GM23338 (cell line): Measurements from ENCODE around the gene SIRPG. TPM values are rescaled to one million over a fixed set of nuclear protein-coding genes. Genes with fewer than 3 reads are reported as not detected.

Experiments used
- ATAC-seq: fragments of 200-7000 bp; cut with Tn5 transposase; 3 replicates; pipeline ENCODE4 v1.9.1; 2020
- DNase-seq: peaks from one replicate; pipeline ENCODE4 v3.0.0-alpha.2; 2015; ENCODE audit warnings: low spot score
- H2AFZ ChIP-seq: fragments of 200-600 bp; sonication (generic); 2 replicates; pipeline ENCODE4 v1.8.0; 2016; ENCODE audit warnings: antibody characterized with exemption, mild to moderate bottlenecking, moderate library complexity
- H3F3A ChIP-seq: fragments of 200-600 bp; sonication (generic); replicated peaks from 2 replicates; pipeline ENCODE4 v1.8.0; 2017; ENCODE audit warnings: antibody characterized with exemption, mixed run types, low read depth
- H3K27ac ChIP-seq: fragments of 200-600 bp; sonication (generic); 2 replicates; pipeline ENCODE4 v1.6.1; 2016; ENCODE audit warnings: low read depth
- H3K27me3 ChIP-seq: fragments of 200-600 bp; sonication (generic); 2 replicates; pipeline ENCODE4 v1.8.0; 2016; ENCODE audit warnings: mild to moderate bottlenecking, mixed run types, moderate library complexity; ENCODE audit not compliant: insufficient read depth
- H3K36me3 ChIP-seq: fragments of 200-600 bp; sonication (generic); 2 replicates; pipeline ENCODE4 v1.8.0; 2016; ENCODE audit warnings: mild to moderate bottlenecking; ENCODE audit not compliant: insufficient read depth
- H3K4me1 ChIP-seq: fragments of 200-600 bp; sonication (generic); 2 replicates; pipeline ENCODE4 v1.8.0; 2016; ENCODE audit warnings: mild to moderate bottlenecking, moderate library complexity; ENCODE audit not compliant: insufficient read depth
- H3K4me2 ChIP-seq: fragments of 200-600 bp; sonication (generic); 2 replicates; pipeline ENCODE4 v1.7.1; 2017; ENCODE audit warnings: mixed run types
- H3K4me3 ChIP-seq: fragments of 200-600 bp; sonication (generic); 2 replicates; pipeline ENCODE4 v1.6.1; 2016; ENCODE audit warnings: mixed run types
- H3K79me2 ChIP-seq: fragments of 200-600 bp; sonication (generic); replicated peaks from 2 replicates; pipeline ENCODE4 v1.8.0; 2017; ENCODE audit warnings: mild to moderate bottlenecking; ENCODE audit not compliant: insufficient read depth
- H3K9me2 ChIP-seq: fragments of 200-600 bp; sonication (generic); 2 replicates; pipeline ENCODE4 v1.8.0; 2017; ENCODE audit not compliant: insufficient read depth
- H4K20me1 ChIP-seq: fragments of 200-600 bp; sonication (generic); replicated peaks from 2 replicates; pipeline ENCODE4 v1.8.0; 2017; ENCODE audit warnings: mild to moderate bottlenecking; ENCODE audit not compliant: insufficient read depth
- H3K27ac Mint-ChIP-seq: 2 replicates; pipeline ENCODE4 v1.8.0; 2020; ENCODE audit warnings: inconsistent platforms, mild to moderate bottlenecking, moderate library complexity, mixed read lengths
- H3K27me3 Mint-ChIP-seq: 3 replicates; pipeline ENCODE4 v1.8.0; 2022; ENCODE audit warnings: low read depth, mild to moderate bottlenecking, moderate library complexity, mixed read lengths, inconsistent platforms; ENCODE audit not compliant: insufficient read depth, poor library complexity
- H3K36me3 Mint-ChIP-seq: 3 replicates; pipeline ENCODE4 v1.8.0; 2021; ENCODE audit warnings: low read depth, mild to moderate bottlenecking, inconsistent platforms, moderate library complexity, mixed read lengths
- H3K4me1 Mint-ChIP-seq: 3 replicates; pipeline ENCODE4 v1.8.0; 2020; ENCODE audit warnings: mild to moderate bottlenecking, inconsistent platforms, mixed read lengths
- H3K4me3 Mint-ChIP-seq: 3 replicates; pipeline ENCODE4 v1.8.0; 2021; ENCODE audit warnings: moderate library complexity, mild to moderate bottlenecking, inconsistent platforms, mixed read lengths
- H3K9me3 Mint-ChIP-seq: 3 replicates; pipeline ENCODE4 v1.8.0; 2020; ENCODE audit warnings: moderate library complexity, mild to moderate bottlenecking, inconsistent platforms, mixed read lengths
- CREB1 ChIP-seq: fragments of 250-450 bp; sonication (Bioruptor Pico); IDR thresholded peaks from 2 replicates; pipeline ENCODE4 v1.5.0; 2020; ENCODE audit warnings: low read depth, mild to moderate bottlenecking, moderate library complexity
- EZH2 ChIP-seq: fragments of 200-600 bp; sonication (generic); IDR thresholded peaks from one replicate; pipeline ENCODE4 v1.8.0; 2017; ENCODE audit warnings: antibody characterized with exemption, mild to moderate bottlenecking, low read depth; ENCODE audit not compliant: unreplicated experiment
- EZH2phosphoT487 ChIP-seq: fragments of 200-600 bp; sonication (generic); IDR thresholded peaks from one replicate; pipeline ENCODE4 v1.8.1; 2018; ENCODE audit warnings: antibody characterized with exemption; ENCODE audit not compliant: unreplicated experiment
- JUNB ChIP-seq: IDR thresholded peaks from one replicate; pipeline ENCODE4 v1.6.1; 2016; ENCODE audit warnings: antibody characterized with exemption; ENCODE audit not compliant: unreplicated experiment
- NANOG ChIP-seq: IDR thresholded peaks from 2 replicates; pipeline ENCODE4 v1.6.1; 2016; ENCODE audit warnings: antibody characterized with exemption, borderline replicate concordance
- POLR2AphosphoS5 ChIP-seq: IDR thresholded peaks from 2 replicates; pipeline ENCODE4 v1.6.1; 2016; ENCODE audit warnings: antibody characterized with exemption, low read depth
- STAT1 ChIP-seq: IDR thresholded peaks from one replicate; pipeline ENCODE4 v1.6.1; 2016; ENCODE audit warnings: antibody characterized with exemption; ENCODE audit not compliant: unreplicated experiment
- ZNF114 ChIP-seq: fragments of 250-450 bp; sonication (Bioruptor Pico); IDR thresholded peaks from 2 replicates; pipeline ENCODE4 v1.5.0; 2020; ENCODE audit warnings: mild to moderate bottlenecking, moderate library complexity
- ZNF331 ChIP-seq: fragments of 250-450 bp; sonication (Bioruptor Pico); IDR thresholded peaks from 2 replicates; pipeline ENCODE4 v1.5.0; 2020; ENCODE audit warnings: low read depth, mild to moderate bottlenecking, moderate library complexity
- polyA plus RNA-seq: library from polyadenylated mRNA; unstranded; fragments of >200 nt; fragmentation: Nextera tagmentation; extraction: Ambion mirVana; gene quantifications from 2 replicates; pipeline ENCODE4 v1.2.1, GENCODE V29; 2016
- total RNA-seq: library from RNA; depleted of rRNA; stranded (reverse); fragments of >200 nt; shearing (Covaris generic); gene quantifications from 2 replicates; pipeline ENCODE4 v1.2.3, GENCODE V29; 2014
- TF ChIP-seq, protein P1 (sequence below): IDR thresholded peaks from one replicate; pipeline ENCODE4 v1.6.1; 2018; ENCODE audit warnings: antibody characterized with exemption; ENCODE audit not compliant: unreplicated experiment
- TF ChIP-seq, protein P2 (sequence below), 2 experiments: fragments of 200-600 bp in 1 of 2; sonication (generic) in 1 of 2; conservative IDR thresholded peaks; 2 replicates each; pipeline versions ENCODE4 v1.5.1 to v1.6.1; 2016 to 2017; ENCODE audit warnings: antibody characterized with exemption in 2 of 2, low read depth in 2 of 2, mild to moderate bottlenecking in 2 of 2, moderate library complexity in 1 of 2
- TF ChIP-seq, protein P3 (sequence below): IDR thresholded peaks from 2 replicates; pipeline ENCODE4 v1.6.1; 2016; ENCODE audit warnings: antibody characterized with exemption

SIRPG gene
- total and polyA plus RNA-seq, 2 experiments from 2014 or later = not detected

DNA sequence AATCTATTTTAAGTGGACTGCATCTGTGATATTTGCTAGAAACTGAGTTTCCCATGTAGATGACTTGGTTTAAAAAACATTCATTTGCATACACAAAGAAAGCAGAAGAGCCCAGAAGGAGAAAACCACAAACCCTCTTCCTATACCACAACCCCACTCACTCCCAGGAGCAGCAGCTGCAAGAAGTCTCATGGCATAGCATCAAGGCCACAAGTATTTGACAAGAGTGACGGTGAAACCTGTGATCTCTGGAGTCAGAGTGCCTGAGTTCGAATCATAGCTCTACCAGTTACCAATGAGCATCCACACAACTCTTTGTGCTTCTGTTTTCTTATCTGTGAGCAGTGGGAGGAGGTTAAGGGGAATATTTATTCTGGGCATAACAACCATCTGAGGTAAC, 44.7 kb upstream of the SIRPG start:
- ATAC-seq (no peak), DNase-seq (no peak)
- peaks cover 9% of the 10 kb centered on the region; the same call in 2 of the 3 replicates for H3K4me1 Mint-ChIP-seq

DNA sequence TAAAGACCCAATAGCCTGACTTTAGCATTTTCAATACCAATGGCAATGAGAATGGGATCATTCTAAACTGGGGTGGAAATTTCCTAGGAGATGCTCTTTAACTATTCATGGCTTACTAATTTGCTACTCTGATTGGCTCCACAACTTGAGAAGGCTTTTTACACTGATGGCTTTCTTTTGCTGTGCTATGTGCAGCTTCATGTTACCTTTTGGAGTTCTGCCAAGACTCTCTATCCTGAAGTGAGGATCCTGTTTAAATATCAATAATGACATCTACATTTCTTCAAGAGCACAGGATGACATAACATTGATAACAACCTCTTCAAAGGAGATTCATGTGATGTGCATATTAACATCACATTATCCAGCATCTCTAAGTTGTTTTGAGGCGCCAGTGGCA, 43.4 kb upstream of the SIRPG start:
- Histone ChIP-seq H3K36me3 (no peaks in the 10 kb centered on the region), H3K27me3 (peaks cover 17% of the 10 kb centered on the region; the same call in 1 of the 2 replicates), H3K4me2 (no peak overlapping the region), H3K27ac (no peak overlapping the region), H2AFZ (no peak overlapping the region), H3K4me3 (no peak overlapping the region), H3F3A (no peaks in the 10 kb centered on the region), H3K4me1 (peaks cover 6% of the 10 kb centered on the region), H4K20me1 (no peaks in the 10 kb centered on the region; the same call in 1 of the 2 replicates), H3K79me2 (no peaks in the 10 kb centered on the region), H3K9me2 (no peaks in the 10 kb centered on the region)
- DNase-seq = no peak
- Mint-ChIP-seq H3K9me3 (no peaks in the 10 kb centered on the region), H3K27ac (no peak overlapping the region), H3K36me3 (no peaks in the 10 kb centered on the region), H3K27me3 (peaks cover 4% of the 10 kb centered on the region), H3K4me3 (no peak overlapping the region), H3K4me1 (peaks cover 9% of the 10 kb centered on the region; the same call in 2 of the 3 replicates)
- ATAC-seq = peak; percentile 53; the same call in 2 of the 3 replicates
- TF ChIP-seq EZH2phosphoT487 = no peak
- TF ChIP-seq, protein P1, sequence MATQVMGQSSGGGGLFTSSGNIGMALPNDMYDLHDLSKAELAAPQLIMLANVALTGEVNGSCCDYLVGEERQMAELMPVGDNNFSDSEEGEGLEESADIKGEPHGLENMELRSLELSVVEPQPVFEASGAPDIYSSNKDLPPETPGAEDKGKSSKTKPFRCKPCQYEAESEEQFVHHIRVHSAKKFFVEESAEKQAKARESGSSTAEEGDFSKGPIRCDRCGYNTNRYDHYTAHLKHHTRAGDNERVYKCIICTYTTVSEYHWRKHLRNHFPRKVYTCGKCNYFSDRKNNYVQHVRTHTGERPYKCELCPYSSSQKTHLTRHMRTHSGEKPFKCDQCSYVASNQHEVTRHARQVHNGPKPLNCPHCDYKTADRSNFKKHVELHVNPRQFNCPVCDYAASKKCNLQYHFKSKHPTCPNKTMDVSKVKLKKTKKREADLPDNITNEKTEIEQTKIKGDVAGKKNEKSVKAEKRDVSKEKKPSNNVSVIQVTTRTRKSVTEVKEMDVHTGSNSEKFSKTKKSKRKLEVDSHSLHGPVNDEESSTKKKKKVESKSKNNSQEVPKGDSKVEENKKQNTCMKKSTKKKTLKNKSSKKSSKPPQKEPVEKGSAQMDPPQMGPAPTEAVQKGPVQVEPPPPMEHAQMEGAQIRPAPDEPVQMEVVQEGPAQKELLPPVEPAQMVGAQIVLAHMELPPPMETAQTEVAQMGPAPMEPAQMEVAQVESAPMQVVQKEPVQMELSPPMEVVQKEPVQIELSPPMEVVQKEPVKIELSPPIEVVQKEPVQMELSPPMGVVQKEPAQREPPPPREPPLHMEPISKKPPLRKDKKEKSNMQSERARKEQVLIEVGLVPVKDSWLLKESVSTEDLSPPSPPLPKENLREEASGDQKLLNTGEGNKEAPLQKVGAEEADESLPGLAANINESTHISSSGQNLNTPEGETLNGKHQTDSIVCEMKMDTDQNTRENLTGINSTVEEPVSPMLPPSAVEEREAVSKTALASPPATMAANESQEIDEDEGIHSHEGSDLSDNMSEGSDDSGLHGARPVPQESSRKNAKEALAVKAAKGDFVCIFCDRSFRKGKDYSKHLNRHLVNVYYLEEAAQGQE = no peak
- no peak for TF ChIP-seq JUNB
- TF ChIP-seq ZNF331 = no peak
- TF ChIP-seq POLR2AphosphoS5 = no peak
- TF ChIP-seq, protein P2, sequence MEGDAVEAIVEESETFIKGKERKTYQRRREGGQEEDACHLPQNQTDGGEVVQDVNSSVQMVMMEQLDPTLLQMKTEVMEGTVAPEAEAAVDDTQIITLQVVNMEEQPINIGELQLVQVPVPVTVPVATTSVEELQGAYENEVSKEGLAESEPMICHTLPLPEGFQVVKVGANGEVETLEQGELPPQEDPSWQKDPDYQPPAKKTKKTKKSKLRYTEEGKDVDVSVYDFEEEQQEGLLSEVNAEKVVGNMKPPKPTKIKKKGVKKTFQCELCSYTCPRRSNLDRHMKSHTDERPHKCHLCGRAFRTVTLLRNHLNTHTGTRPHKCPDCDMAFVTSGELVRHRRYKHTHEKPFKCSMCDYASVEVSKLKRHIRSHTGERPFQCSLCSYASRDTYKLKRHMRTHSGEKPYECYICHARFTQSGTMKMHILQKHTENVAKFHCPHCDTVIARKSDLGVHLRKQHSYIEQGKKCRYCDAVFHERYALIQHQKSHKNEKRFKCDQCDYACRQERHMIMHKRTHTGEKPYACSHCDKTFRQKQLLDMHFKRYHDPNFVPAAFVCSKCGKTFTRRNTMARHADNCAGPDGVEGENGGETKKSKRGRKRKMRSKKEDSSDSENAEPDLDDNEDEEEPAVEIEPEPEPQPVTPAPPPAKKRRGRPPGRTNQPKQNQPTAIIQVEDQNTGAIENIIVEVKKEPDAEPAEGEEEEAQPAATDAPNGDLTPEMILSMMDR (conservative IDR thresholded peaks at IDR 0.05; ENCODE audit: low read depth in 2 of 2) = no peak
- TF ChIP-seq CREB1 (CRISPR knock-in tag) = no peak
- no peak for TF ChIP-seq NANOG
- TF ChIP-seq, protein P3, sequence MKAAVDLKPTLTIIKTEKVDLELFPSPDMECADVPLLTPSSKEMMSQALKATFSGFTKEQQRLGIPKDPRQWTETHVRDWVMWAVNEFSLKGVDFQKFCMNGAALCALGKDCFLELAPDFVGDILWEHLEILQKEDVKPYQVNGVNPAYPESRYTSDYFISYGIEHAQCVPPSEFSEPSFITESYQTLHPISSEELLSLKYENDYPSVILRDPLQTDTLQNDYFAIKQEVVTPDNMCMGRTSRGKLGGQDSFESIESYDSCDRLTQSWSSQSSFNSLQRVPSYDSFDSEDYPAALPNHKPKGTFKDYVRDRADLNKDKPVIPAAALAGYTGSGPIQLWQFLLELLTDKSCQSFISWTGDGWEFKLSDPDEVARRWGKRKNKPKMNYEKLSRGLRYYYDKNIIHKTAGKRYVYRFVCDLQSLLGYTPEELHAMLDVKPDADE = no peak
- TF ChIP-seq ZNF114 (CRISPR knock-in tag) = no peak
- no peak for TF ChIP-seq EZH2
- no peak for TF ChIP-seq STAT1

More for the DNA sequence above, 44.7 kb upstream of the SIRPG start:
- peaks cover 6% of the 10 kb centered on the region for H3K4me1 ChIP-seq
- no peak overlapping the region for H2AFZ ChIP-seq
- TF ChIP-seq JUNB = no peak
- no peak for TF ChIP-seq ZNF114 (CRISPR knock-in tag)
- TF ChIP-seq EZH2phosphoT487 = no peak
- TF ChIP-seq, protein P3 = no peak
- no peak for TF ChIP-seq CREB1 (CRISPR knock-in tag)
- Mint-ChIP-seq H3K9me3 (no peaks in the 10 kb centered on the region), H3K4me3 (no peak overlapping the region), H3K36me3 (no peaks in the 10 kb centered on the region), H3K27ac (no peak overlapping the region), H3K27me3 (peaks cover 4% of the 10 kb centered on the region)
- no peaks in the 10 kb centered on the region; the same call in 1 of the 2 replicates for H4K20me1 ChIP-seq
- no peaks in the 10 kb centered on the region for H3K9me2 ChIP-seq
- no peak overlapping the region for H3K27ac ChIP-seq
- H3K4me3 ChIP-seq = no peak overlapping the region
- no peaks in the 10 kb centered on the region for H3K36me3 ChIP-seq
- peaks cover 17% of the 10 kb centered on the region; the same call in 1 of the 2 replicates for H3K27me3 ChIP-seq
- no peaks in the 10 kb centered on the region for H3F3A ChIP-seq
- H3K4me2 ChIP-seq = no peak overlapping the region
- no peaks in the 10 kb centered on the region for H3K79me2 ChIP-seq
